VCaP (cell line): Measurements from ENCODE around the gene ATAD3A.

Experiments
- H3K27ac ChIP-seq: fragments of 450-650 bp; 2 replicates; pipeline ENCODE4 v1.5.1; 2017
- TF ChIP-seq, protein P1 (sequence below): fragments of 450-650 bp; conservative IDR thresholded peaks from 2 replicates; pipeline ENCODE4 v1.5.1; 2017; ENCODE audit warnings: mild to moderate bottlenecking, moderate library complexity

The ATAD3A gene

DNA sequence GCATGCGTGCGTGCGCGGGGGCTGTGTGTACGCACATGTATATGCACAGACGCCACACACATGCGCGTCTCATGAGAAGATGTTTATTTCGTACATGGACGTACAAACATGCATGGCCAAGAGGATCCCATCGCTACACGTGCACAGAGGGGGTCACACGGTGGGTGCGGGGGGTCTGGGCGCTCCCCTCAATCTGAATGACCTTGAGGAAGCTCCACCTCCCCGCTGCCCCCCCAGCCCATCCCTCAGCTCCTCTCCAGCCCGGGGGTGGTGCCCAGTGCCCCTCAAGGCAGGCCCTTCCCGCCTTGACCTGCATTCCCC is 27.0 kb downstream of the ATAD3A start:
- TF ChIP-seq, protein P1, sequence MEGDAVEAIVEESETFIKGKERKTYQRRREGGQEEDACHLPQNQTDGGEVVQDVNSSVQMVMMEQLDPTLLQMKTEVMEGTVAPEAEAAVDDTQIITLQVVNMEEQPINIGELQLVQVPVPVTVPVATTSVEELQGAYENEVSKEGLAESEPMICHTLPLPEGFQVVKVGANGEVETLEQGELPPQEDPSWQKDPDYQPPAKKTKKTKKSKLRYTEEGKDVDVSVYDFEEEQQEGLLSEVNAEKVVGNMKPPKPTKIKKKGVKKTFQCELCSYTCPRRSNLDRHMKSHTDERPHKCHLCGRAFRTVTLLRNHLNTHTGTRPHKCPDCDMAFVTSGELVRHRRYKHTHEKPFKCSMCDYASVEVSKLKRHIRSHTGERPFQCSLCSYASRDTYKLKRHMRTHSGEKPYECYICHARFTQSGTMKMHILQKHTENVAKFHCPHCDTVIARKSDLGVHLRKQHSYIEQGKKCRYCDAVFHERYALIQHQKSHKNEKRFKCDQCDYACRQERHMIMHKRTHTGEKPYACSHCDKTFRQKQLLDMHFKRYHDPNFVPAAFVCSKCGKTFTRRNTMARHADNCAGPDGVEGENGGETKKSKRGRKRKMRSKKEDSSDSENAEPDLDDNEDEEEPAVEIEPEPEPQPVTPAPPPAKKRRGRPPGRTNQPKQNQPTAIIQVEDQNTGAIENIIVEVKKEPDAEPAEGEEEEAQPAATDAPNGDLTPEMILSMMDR: no peak

DNA sequence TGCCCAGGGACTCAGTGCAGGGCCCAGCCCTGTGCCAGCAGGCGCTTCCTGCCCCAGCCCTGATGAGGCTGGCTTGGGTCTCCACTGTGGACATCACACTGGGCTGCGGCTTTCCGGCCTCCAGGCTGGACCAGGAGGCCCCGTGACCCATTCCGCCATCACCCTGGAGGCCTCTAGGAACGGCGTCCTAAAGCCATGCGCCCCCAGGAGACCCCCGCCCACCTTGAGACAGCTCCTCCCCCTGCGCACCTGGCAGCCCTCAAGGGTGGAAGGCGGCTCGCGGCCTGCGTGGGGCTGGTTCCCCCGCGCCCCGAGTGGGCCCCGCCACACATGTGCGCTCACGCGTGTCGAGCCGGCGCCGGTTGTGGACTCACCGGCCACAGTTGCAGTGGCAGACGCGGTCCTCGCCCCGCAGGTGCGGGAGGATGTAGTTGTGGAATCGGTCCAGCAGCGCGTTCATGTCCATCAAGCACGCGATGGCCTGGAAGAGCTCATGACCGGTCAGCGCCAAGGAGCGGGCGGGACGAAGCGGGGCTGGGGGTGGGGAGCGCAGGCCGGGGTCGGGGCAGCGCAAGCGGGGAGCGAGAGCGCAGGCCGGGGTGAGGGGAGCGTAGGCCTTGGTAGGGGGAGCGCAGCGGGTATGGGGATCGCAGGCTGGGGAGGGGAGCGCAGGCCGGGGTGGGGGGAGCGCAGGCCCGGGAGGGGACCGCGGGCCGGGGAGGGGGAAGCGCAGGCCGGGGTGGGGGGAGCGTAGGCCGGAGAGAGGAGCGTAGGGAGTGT is 27.5 kb downstream of the ATAD3A start:
- peak overlapping the region; percentile 83 for H3K27ac ChIP-seq
- TF ChIP-seq, protein P1: no peak

More for the DNA sequence above, 27.0 kb downstream of the ATAD3A start:
- peak overlapping the region; percentile 83 for H3K27ac ChIP-seq

DNA sequence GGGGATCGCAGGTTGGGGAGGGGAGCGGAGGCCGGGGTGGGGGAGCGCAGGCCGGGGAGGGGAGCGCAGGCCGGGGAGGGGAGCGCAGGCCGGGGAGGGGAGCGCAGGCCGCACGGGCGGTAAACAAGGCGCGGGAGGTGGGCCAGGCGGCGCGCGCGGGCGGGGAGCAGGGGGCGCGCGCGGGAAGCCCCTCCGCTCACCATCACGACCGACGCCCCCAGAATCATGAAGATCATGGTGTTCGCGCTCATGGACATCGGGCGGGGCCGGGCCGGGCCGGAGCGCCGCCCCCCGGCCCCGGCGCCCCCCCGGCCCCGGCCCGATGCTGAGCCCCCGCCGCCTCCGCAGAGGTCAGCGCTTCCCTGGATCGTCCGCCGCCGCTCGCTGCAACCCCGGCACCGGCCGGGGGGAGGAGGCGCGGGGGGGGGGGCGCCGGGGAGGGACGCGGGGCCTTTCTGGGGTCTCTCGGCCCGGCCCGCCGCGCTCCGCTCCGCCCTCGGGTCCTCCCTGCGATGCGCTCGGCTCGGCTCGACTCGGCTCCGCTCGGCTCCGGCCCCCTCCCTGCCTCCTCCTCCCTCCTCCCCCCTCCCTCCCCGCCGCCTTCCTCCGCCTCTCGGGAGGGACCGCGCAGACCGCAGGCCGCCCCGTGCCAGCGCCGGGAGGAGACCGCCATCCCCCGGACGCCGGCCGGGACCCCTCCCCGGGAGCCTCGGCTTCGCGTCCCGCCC is 28.3 kb downstream of the ATAD3A start, which contains the start of gene TMEM240:
TMEM240 (minus strand) TSS at position 535 of the 728 bp plus-strand sequence; CDS start at position 257, 278 bp downstream.
- H3K27ac ChIP-seq: peak within 1 kb of the TSS; percentile 83
- TF ChIP-seq, protein P1: no peak

DNA sequence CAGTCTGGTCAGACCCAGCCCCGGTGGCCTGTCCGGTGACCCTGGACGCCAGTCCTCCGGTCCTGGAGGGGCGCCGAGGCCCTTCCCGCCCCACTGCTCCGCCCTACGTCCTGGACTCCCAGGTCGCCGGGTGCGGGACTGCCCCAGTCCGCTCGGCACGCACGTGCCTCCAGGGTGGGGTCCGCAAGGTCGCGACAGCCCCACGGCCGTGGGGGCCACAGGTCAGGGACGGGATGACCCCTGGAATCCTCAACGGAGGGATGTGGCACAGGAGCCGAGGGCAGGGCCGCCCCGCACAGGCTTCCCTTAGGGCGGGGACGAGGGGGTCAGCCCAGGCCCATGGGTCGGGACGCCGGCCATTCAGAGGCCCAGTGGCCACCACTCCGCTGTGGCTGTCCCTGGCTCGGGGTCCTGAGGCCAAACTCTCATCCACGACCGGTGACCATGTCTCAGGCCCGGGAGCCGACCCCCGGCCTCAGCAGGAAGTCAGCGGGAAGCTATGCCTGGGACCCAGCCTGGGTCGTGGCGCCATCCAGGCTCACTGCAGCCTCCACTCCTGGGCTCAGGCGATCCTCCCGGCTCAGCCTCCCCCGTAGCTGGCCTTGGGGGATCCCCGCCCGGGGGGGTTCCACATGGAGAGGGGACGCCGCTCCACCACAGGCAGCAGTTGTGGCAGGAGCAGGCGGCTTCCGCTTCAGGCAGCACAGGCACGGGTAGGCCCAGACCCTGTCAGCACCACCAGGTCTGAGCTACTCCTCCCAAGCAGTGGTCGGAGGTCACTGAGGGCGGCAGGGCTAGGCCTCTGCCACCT is 29.1 kb downstream of the ATAD3A start:
- H3K27ac ChIP-seq: peak overlapping the region; percentile 83
- TF ChIP-seq, protein P1: no peak

DNA sequence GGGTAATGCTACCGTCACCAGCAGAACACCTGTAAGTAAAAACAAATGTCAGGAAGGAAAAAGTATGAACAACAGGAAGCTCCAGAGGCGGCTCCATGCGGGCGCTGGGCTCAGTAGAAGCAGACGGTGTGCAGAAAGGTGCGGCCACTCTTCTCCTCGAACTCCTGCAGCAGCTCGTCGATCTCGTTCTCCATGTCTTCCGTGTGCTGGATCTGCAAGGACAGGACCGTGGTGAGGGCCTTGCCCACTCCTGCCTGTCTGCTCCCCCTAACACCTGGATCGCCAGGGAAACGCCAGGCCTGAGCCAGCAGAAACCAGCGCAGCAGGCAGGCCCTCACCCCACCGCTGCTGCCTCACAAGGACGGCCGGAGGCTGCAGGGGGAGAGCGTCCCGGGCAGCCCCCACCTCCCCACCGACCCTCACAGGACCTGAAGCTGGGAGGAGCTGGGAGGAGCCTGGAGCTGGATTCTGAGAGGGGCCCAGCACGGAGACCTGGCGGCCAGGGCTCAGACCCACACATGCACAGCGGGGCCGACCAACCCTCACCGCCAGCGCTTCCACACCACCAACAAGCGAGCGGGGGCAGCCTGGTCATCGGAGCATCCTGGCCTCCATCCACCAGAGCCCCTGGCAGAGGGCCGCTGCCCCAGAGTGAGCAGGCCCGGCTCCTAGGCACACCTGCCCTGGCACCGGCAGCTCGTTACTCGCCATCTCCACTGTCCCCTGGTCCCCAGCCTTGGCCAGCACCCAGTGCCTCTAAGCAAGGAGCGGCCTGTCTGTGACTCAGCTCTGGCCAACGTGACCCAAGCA is 30.2 kb downstream of the ATAD3A start:
- H3K27ac ChIP-seq: peak overlapping the region; percentile 83
- TF ChIP-seq, protein P1: no peak

DNA sequence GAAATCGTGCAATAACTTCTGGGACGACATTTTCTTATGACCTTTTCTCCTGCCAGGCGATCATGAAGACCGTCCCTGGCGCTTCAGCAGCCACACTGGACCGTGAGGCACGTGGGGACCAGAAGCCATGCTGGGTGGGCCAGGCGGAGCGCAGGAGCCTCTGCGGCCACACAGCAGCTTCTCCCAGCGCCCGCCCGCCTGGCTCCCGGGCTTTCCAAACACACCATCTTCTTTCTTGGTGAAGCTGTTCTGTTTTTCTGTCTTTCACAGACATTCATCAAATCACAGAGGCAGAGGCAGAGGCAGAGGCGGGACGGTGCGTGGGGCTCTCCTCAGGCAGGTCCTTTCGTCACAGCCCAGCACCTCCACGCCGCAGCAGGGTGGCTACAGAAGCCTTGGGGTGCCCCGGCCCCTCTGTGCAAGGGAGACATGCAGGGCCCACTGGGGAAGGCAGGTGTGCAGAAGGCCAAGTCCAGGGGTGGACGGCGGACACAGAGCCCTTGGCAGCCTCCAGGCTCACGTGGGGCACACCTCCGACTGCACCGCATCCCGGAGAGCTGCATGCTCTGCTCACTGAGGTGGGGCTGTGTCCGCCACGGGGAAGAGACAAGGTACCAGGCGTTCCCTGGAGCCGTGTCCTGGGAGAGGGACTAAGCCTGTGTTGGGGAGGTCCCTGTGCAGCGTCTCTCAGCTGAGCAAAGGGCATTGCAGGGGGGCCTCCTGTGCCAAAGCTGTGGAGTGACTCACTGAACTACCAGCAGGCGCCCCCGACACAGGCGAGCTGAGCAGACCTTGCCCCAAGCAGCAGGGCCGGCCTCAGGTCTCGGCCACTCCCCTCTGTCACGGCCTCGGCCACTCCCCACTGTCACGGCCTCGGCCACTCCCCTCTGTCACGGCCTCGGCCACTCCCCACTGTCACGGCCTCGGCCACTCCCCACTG is 31.1 kb downstream of the ATAD3A start:
- peak overlapping the region; percentile 83 for H3K27ac ChIP-seq
- TF ChIP-seq, protein P1: no peak
